HepG2 (cell line): ENCODE measurements around the gene CTNNA3. TPM values are rescaled to one million over a fixed set of nuclear protein-coding genes. Genes with fewer than 3 reads are reported as not detected.

Experiments used
- ATAC-seq: fragments of 200-7000 bp; cut with Tn5 transposase; 3 replicates; pipeline ENCODE4 v1.9.1; 2020; ENCODE audit warnings: mild to moderate bottlenecking, moderate library complexity
- BruUV-seq: library from RNA; stranded (reverse); fragments of 400-500 nt; replicated peaks from 2 replicates; lab custom pipeline; 2021; lab: Mats Ljungman, UMichigan
- CTCF ChIA-PET: fragments of 300-600 bp; formaldehyde crosslinking; extraction: SDS; loops from one replicate; lab custom pipeline; 2021; ENCODE audit warnings: low total read pairs, inconsistent platforms, low intra/inter-chr PET ratio; lab: Yijun Ruan, JAX
- POLR2A ChIA-PET: fragments of 350-600 bp; sonication (Branson Sonifier 250); formaldehyde crosslinking; loops from one replicate; lab custom pipeline; 2020; ENCODE audit warnings: antibody characterized with exemption, inconsistent platforms; lab: Yijun Ruan, JAX
- DNase-seq: peaks from one replicate; pipeline ENCODE4 v3.0.0-alpha.2; 2015; ENCODE audit warnings: low spot score
- FAIRE-seq: peaks from 3 replicates; lab custom pipeline; 2011; peaks lifted over from hg19 to GRCh38; lab: Jason Lieb, UNC
- H2AFZ ChIP-seq: one replicate; pipeline ENCODE4 v1.6.1; 2011; ENCODE audit warnings: low read length, inconsistent platforms
- H3K27ac ChIP-seq: fragments of 300-600 bp; 3 replicates; pipeline ENCODE4 v1.8.0; 2011; ENCODE audit warnings: mixed run types, mild to moderate bottlenecking, mixed read lengths, low read length, inconsistent platforms; ENCODE audit not compliant: insufficient read depth; ENCODE audit errors: extremely low read length
- H3K27me3 ChIP-seq, 2 experiments: fragments of 200-600 bp in 1 of 2; 2 replicates in 1 of 2; 3 replicates in 1 of 2; pipeline versions ENCODE4 v1.6.0 to v1.8.0; 2011; ENCODE audit warnings: low read length in 2 of 2, mild to moderate bottlenecking in 2 of 2, moderate library complexity in 2 of 2, inconsistent platforms in 1 of 2; ENCODE audit not compliant: insufficient read depth in 2 of 2, control insufficient read depth in 1 of 2
- H3K36me3 ChIP-seq, 2 experiments: fragments of 200-600 bp in 1 of 2; replicated peaks in 1 of 2; 2 replicates in 1 of 2; 3 replicates in 1 of 2; pipeline versions ENCODE4 v1.5.1 to v1.8.0; 2011; ENCODE audit warnings: low read length in 2 of 2, inconsistent platforms in 1 of 2; ENCODE audit not compliant: insufficient read depth in 2 of 2, control insufficient read depth in 1 of 2
- H3K4me1 ChIP-seq: 2 replicates; pipeline ENCODE4 v1.5.1; 2012; ENCODE audit warnings: low read length, inconsistent platforms; ENCODE audit not compliant: insufficient read depth
- H3K4me2 ChIP-seq: 2 replicates; pipeline ENCODE4 v1.6.0; 2011; ENCODE audit warnings: low read depth, low read length, inconsistent platforms
- H3K4me3 ChIP-seq, 3 experiments: fragments of 200-600 bp in 1 of 3; sonication (generic), shearing (Covaris generic) in 1 of 3; replicated peaks in 1 of 3; 2 replicates each; pipeline ENCODE4 v1.5.1; 2011 to 2016; ENCODE audit warnings: low read length in 3 of 3, inconsistent platforms in 2 of 3, low read depth in 2 of 3, mild to moderate bottlenecking in 2 of 3, control low read depth in 1 of 3, mixed read lengths in 1 of 3; ENCODE audit not compliant: insufficient read depth in 1 of 3
- H3K79me2 ChIP-seq: one replicate; pipeline ENCODE4 v1.6.1; 2011; ENCODE audit warnings: low read length, inconsistent platforms; ENCODE audit not compliant: insufficient read depth
- H3K9ac ChIP-seq: 2 replicates; pipeline ENCODE4 v1.6.0; 2011; ENCODE audit warnings: mild to moderate bottlenecking, low read depth, low read length, inconsistent platforms; ENCODE audit not compliant: insufficient read depth
- H3K9me3 ChIP-seq: 2 replicates; pipeline ENCODE4 v1.5.1; 2012; ENCODE audit warnings: mild to moderate bottlenecking, low read length
- H4K20me1 ChIP-seq: 2 replicates; pipeline ENCODE4 v1.6.0; 2011; ENCODE audit warnings: inconsistent platforms, mild to moderate bottlenecking, low read length, moderate library complexity; ENCODE audit not compliant: insufficient read depth
- ATF3 ChIP-seq: sonication (generic); formaldehyde crosslinking; IDR thresholded peaks from 2 replicates; pipeline ENCODE4 v1.4.0; 2020; ENCODE audit warnings: missing genetic modification reagents
- BORCS8-MEF2B ChIP-seq: sonication (generic); formaldehyde crosslinking; IDR thresholded peaks from 2 replicates; pipeline ENCODE4 v1.8.0; 2022; ENCODE audit warnings: mild to moderate bottlenecking, missing genetic modification reagents
- CERS6 ChIP-seq: sonication (generic); formaldehyde crosslinking; IDR thresholded peaks from 2 replicates; pipeline ENCODE4 v1.5.0; 2020; ENCODE audit warnings: missing genetic modification reagents
- EEA1 ChIP-seq: sonication (generic); formaldehyde crosslinking; IDR thresholded peaks from 2 replicates; pipeline ENCODE4 v1.5.1; 2020; ENCODE audit warnings: mild to moderate bottlenecking, missing genetic modification reagents, borderline replicate concordance
- HIVEP1 ChIP-seq: sonication (generic); formaldehyde crosslinking; IDR thresholded peaks from 2 replicates; pipeline ENCODE4 v1.4.0; 2020; ENCODE audit warnings: mild to moderate bottlenecking, missing genetic modification reagents
- MYNN ChIP-seq: sonication (generic); formaldehyde crosslinking; IDR thresholded peaks from 2 replicates; pipeline ENCODE4 v1.4.0; 2020; ENCODE audit warnings: mild to moderate bottlenecking, low read depth, missing genetic modification reagents
- NR3C1 ChIP-seq: sonication (generic); formaldehyde crosslinking; IDR thresholded peaks from 2 replicates; pipeline ENCODE4 v1.4.0; 2020; ENCODE audit warnings: missing genetic modification reagents
- PHF8 ChIP-seq: sonication (generic); formaldehyde crosslinking; IDR thresholded peaks from 2 replicates; pipeline ENCODE4 v1.5.0; 2020; ENCODE audit warnings: missing genetic modification reagents
- POLR2A ChIP-seq, 2 experiments: IDR thresholded peaks; 2 replicates each; pipeline ENCODE4 v1.6.1; 2011; ENCODE audit warnings: low read depth in 2 of 2, low read length in 2 of 2, mild to moderate bottlenecking in 1 of 2, moderate library complexity in 1 of 2; ENCODE audit not compliant: insufficient read depth in 1 of 2
- RBM22 ChIP-seq: fragments of 200-400 bp; formaldehyde crosslinking; optimal IDR thresholded peaks from 2 replicates; pipeline ENCODE3; 2017; ENCODE audit warnings: mild to moderate bottlenecking, low read length, moderate library complexity
- SMARCC2 ChIP-seq: fragments of 450-650 bp; IDR thresholded peaks from 2 replicates; pipeline ENCODE4 v1.6.1; 2017; ENCODE audit warnings: antibody characterized with exemption, mild to moderate bottlenecking
- SRF ChIP-seq: IDR thresholded peaks from 2 replicates; pipeline ENCODE4 v1.6.1; 2011; ENCODE audit warnings: mild to moderate bottlenecking, low read depth, low read length, moderate library complexity
- SSRP1 ChIP-seq: IDR thresholded peaks from 2 replicates; pipeline ENCODE4 v1.6.1; 2016; ENCODE audit warnings: control low read depth
- TP53 ChIP-seq: sonication (generic); formaldehyde crosslinking; conservative IDR thresholded peaks from 2 replicates; pipeline ENCODE4 v1.4.0; 2020; ENCODE audit warnings: missing genetic modification reagents
- ZNF446 ChIP-seq: sonication (generic); formaldehyde crosslinking; IDR thresholded peaks from 2 replicates; pipeline ENCODE4 v1.5.0; 2020; ENCODE audit warnings: mild to moderate bottlenecking, missing genetic modification reagents
- ZNF746 ChIP-seq: sonication (generic); formaldehyde crosslinking; IDR thresholded peaks from 2 replicates; pipeline ENCODE4 v1.8.0; 2022; ENCODE audit warnings: mild to moderate bottlenecking, missing genetic modification reagents
- ZNF850 ChIP-seq: sonication (generic); formaldehyde crosslinking; conservative IDR thresholded peaks from 2 replicates; pipeline ENCODE4 v1.9.0; 2021; ENCODE audit warnings: mild to moderate bottlenecking, missing genetic modification reagents
- WGBS: methylation state at CpG from one replicate; pipeline ENCODE4 v1.1.6; 2017; ENCODE audit warnings: low lambda C conversion rate; 5-methylcytosine and 5-hydroxymethylcytosine counted together
- in situ Hi-C: cut with HindIII; loops from 2 replicates; pipeline ENCODE4 v1.10.0; 2017; ENCODE audit warnings: low pct_unique_long_range_greater_than_20kb; ENCODE audit not compliant: extremely low pct_ligation_motif_present
- intact Hi-C: fragments of 100-400 bp; cut with micrococcal nuclease; formaldehyde crosslinking; loops from one replicate; pipeline ENCODE4 v1.10.0; 2022; ENCODE audit not compliant: unreplicated experiment
- polyA plus RNA-seq, 8 experiments: library from polyadenylated mRNA; depleted of rRNA in 3 of 8; stranded (reverse) in 7 of 8; unstranded in 1 of 8; fragments of >200 nt; fragmentation: Illumina TruSeq in 4 of 8; extraction: Trizol in 4 of 8; gene quantifications; 2 replicates each; pipeline versions ENCODE4 v1.2.1 to v1.2.3, GENCODE V29; 2011 to 2016; ENCODE audit warnings: low read depth in 4 of 8, missing spikeins in 1 of 8, mixed read lengths in 1 of 8; ENCODE audit not compliant: insufficient read depth in 1 of 8
- total RNA-seq, 5 experiments: library from RNA; depleted of rRNA; stranded (reverse); fragments of >200 nt; fragmentation: Illumina TruSeq; extraction: Trizol; gene quantifications; 2 replicates each; pipeline ENCODE4 v1.2.3, GENCODE V29; 2016; ENCODE audit warnings: low read depth in 1 of 5
- TF ChIP-seq, protein P1 (sequence below): sonication (generic); formaldehyde crosslinking; IDR thresholded peaks from 2 replicates; pipeline ENCODE4 v1.5.1; 2020; ENCODE audit warnings: mild to moderate bottlenecking, missing genetic modification reagents, moderate library complexity
- TF ChIP-seq, protein P2 (sequence below): sonication (generic); formaldehyde crosslinking; IDR thresholded peaks from 2 replicates; pipeline ENCODE4 v1.9.0; 2022; ENCODE audit warnings: missing genetic modification reagents, mild to moderate bottlenecking, borderline replicate concordance
- TF ChIP-seq, protein P3 (sequence below): sonication (generic); formaldehyde crosslinking; IDR thresholded peaks from 2 replicates; pipeline ENCODE4 v1.5.1; 2020; ENCODE audit warnings: missing genetic modification reagents, mild to moderate bottlenecking, borderline replicate concordance

Gene CTNNA3
- total and polyA plus RNA-seq, 2 of the 13 experiments (the other 11 are each of a cell fraction or from before 2014, with no cell fraction given): not detected

GRCh38 chr10:67331121-67331910 is 364.7 kb downstream of the CTNNA3 start:
- Histone ChIP-seq H3K4me3 (no peak overlapping the region), H3K9me3 (no peaks in the 10 kb centered on the region), H3K9ac (no peak overlapping the region), H3K36me3 (no peaks in the 10 kb centered on the region), H3K79me2 (no peaks in the 10 kb centered on the region), H4K20me1 (no peaks in the 10 kb centered on the region), H3K4me2 (no peak overlapping the region), H3K4me1 (no peaks in the 10 kb centered on the region), H3K27me3 (no peaks in the 10 kb centered on the region), H3K27ac (no peak overlapping the region), H2AFZ (no peak overlapping the region)
- FAIRE-seq: no peak
- ChIA-PET CTCF (no interaction called here), POLR2A (no interaction called here)
- in situ Hi-C loops: no loop called here
- DNase-seq: no peak
- intact Hi-C loops: no loop called here
- BruUV-seq: no TSS peak
- no peak for ATAC-seq
- TF ChIP-seq HIVEP1 (CRISPR knock-in tag) (no peak), SMARCC2 (no peak), ATF3 (CRISPR knock-in tag) (no peak), MYNN (CRISPR knock-in tag) (no peak), SSRP1 (CRISPR knock-in tag) (no peak), RBM22 (no peak), BORCS8-MEF2B (no peak), PHF8 (no peak), ZNF446 (no peak), NR3C1 (CRISPR knock-in tag) (no peak), CERS6 (CRISPR knock-in tag) (no peak), ZNF746 (no peak), POLR2A (IDR thresholded peaks at IDR 0.05; ENCODE audit: insufficient read depth in 1 of 2, low read depth in 2 of 2, low read length in 2 of 2) (no peak), TP53 (CRISPR knock-in tag) (no peak), ZNF850 (CRISPR knock-in tag) (no peak), SRF (no peak), EEA1 (CRISPR knock-in tag) (no peak)
- TF ChIP-seq, protein P1, sequence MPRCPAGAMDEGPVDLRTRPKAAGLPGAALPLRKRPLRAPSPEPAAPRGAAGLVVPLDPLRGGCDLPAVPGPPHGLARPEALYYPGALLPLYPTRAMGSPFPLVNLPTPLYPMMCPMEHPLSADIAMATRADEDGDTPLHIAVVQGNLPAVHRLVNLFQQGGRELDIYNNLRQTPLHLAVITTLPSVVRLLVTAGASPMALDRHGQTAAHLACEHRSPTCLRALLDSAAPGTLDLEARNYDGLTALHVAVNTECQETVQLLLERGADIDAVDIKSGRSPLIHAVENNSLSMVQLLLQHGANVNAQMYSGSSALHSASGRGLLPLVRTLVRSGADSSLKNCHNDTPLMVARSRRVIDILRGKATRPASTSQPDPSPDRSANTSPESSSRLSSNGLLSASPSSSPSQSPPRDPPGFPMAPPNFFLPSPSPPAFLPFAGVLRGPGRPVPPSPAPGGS (CRISPR knock-in tag): no peak
- TF ChIP-seq, protein P2, sequence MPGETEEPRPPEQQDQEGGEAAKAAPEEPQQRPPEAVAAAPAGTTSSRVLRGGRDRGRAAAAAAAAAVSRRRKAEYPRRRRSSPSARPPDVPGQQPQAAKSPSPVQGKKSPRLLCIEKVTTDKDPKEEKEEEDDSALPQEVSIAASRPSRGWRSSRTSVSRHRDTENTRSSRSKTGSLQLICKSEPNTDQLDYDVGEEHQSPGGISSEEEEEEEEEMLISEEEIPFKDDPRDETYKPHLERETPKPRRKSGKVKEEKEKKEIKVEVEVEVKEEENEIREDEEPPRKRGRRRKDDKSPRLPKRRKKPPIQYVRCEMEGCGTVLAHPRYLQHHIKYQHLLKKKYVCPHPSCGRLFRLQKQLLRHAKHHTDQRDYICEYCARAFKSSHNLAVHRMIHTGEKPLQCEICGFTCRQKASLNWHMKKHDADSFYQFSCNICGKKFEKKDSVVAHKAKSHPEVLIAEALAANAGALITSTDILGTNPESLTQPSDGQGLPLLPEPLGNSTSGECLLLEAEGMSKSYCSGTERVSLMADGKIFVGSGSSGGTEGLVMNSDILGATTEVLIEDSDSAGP (CRISPR knock-in tag): no peak
- TF ChIP-seq, protein P3, sequence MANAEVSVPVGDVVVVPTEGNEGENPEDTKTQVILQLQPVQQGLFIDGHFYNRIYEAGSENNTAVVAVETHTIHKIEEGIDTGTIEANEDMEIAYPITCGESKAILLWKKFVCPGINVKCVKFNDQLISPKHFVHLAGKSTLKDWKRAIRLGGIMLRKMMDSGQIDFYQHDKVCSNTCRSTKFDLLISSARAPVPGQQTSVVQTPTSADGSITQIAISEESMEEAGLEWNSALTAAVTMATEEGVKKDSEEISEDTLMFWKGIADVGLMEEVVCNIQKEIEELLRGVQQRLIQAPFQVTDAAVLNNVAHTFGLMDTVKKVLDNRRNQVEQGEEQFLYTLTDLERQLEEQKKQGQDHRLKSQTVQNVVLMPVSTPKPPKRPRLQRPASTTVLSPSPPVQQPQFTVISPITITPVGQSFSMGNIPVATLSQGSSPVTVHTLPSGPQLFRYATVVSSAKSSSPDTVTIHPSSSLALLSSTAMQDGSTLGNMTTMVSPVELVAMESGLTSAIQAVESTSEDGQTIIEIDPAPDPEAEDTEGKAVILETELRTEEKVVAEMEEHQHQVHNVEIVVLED (CRISPR knock-in tag): no peak
- 0% methylated on average over 1 of the region's 1 CpG for WGBS
